Activated CD4-positive, alpha-beta T cell treated with anti-CD3 and anti-CD28 coated beads, Interleukin-2, amount 50 U/mL, for 4 hours (primary cell): ENCODE data around the gene LAMB2.

Source experiments
- DNase-seq, 2 experiments: peaks; one replicate each; pipeline ENCODE4 v3.0.0-alpha.2; 2020

LAMB2 gene

DNA sequence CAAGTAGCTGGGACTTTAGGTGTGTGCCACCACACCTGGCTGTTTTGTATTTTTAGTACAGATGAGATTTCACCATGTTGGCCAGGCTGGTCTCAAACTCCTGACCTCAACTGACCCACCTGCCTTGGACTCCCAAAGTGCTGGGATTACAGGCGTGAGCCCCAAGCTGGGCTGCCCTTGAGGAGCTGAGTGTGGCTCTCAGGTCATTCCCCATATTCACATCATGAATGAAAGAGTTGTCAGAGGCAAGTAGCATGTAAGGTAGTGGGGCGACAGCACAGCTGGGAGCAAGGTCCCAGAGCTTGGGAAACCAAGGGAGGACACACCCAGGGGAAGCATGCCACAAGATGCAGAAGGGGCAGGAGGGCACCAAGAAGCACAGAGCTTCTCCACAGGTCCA lies 28.3 kb upstream of the LAMB2 start:
- DNase-seq = no peak

GRCh38 chr3:49158792-49159191 lies 25.9 kb upstream of the LAMB2 start:
- DNase-seq = no peak

DNA sequence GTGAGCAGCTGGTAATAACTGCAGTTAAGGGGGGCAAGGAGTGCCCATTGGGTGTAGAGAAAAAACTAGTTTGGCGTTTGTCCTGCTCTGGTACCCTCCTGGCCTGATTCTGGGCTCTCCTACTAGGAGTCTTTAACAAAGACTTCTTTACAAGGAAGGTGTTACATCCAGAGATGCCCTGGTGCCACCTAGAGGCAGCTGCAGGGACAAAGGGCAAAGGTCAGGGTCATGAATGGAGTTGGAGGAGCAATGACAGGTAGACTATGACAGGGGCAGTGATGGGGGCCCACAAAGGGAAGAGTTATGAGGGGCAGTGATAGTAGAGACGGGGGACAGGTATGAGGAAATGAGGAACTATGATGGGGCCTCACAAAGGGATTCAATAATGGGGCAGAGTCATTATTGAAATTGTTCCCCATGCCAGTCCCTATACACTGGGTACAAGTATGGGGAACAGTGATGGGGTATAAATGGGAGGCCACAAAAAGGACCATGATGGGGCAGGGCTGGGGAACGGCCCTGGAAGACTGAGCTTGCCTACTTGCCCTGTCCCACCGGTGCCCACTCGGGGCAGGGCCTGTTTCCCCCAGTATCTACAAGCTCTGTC lies 25.4 kb upstream of the LAMB2 start:
- DNase-seq = peak; percentile 62

- DNase-seq = no peak
Observed at GRCh38 chr3:49157289-49157688, 24.4 kb upstream of the LAMB2 start.

DNA sequence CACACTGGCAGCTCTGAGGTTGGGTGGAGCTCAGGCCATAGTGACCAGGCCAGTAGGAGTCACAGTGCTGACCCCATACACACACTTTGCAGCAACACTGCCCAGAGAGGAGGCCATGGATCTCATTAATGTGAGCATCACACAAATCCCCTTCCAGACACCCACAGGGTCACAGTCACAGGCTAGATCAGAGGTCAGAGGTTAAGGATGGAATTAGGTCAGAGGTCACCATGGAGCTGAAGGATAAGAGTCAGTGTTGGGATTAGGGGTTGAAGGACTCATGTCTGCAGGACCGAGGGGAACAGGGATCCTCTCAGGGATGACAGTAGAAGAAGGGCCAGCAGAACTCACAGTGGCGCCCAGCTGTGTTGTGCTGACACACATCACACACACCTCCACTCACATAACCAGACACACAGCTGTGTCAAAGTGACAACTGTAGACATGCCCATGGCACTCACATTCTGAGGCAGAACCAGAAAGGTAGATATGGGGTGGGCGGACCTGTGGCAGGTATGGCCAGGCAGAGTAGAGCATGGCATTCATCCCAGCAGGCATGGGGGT lies 20.6 kb upstream of the LAMB2 start:
- DNase-seq = no peak

- no peak for DNase-seq
Observed at GRCh38 chr3:49151610-49152009, 18.8 kb upstream of the LAMB2 start.

DNA sequence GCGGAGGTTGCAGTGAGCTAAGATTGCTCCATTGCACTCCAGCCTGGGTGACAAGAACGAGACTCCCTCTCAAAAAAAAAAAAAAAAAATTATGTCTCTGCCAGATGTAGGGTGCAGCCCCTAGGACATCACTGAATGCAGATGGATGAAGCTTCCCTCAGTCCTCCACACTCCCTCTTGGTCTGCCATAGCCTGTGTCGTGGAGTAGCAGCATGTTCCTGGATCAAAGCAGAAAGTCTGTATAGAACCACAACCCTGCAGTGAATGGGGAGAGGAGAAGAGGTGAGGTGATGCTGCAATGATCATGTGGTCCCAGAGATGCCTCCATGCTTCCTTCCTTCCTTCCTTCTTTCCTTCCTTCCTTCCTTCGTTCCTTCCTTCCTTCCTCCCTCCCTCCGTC lies 15.3 kb upstream of the LAMB2 start:
- DNase-seq = no peak

GRCh38 chr3:49140080-49140479 lies 7.2 kb upstream of the LAMB2 start:
- DNase-seq = no peak

DNA sequence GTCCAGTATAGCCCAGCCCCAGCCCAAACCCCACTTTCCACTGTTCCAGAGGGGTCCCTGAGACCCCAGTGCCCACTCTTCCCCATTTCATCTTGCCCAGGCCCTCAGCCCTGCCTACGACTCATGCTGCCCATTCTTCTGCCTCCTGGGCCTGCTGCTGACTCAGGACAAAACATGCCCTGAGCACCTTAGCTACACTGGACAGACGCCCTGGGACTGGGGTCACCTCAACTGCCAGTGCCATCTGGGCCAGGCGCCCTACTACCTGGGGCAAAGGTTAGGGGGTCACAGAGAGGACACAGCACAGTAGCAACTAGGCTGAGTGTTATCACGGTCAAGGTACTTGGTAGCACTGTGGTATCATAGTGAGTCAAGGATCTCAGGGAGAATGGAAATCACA lies 2.6 kb upstream of the LAMB2 start:
- no peak for DNase-seq

DNA sequence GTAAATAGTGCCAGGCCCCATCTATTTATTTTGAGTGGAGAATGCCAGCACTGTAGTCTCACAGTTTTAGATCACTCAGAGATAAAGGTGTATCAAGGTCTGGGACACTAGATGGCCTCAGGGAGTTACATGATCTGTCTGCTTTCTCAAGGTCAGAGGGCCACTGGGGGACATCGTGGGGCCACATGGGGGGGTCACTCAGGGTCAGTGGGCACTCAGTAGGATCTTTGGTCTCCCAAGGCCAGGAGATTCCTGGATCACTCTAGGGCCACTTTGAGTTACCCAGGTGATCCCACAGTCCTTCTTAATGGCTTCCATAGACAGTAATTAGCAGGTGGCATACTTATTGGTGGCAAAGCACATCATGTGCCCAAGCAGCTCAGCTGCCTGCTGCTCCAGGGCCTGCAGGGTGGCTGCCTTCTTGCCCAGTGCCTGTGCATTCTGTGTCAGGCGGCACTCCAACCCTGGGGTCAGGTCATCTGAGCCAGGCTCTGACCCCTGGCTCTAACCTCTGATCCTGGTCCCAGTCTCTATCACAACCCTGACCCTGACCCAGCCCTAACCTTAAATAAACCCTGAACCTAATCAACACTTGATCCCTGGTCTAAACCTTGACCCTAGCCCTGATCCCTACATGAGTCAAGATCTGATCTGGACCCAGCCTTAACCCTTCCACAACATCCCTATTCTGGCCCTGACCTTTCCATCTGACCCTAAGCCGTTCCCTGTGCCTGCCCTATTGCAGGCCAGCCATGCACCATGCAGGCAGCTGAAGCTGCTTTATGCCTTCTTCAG lies 1.8 kb upstream of the LAMB2 start:
- DNase-seq = no peak

- DNase-seq = no peak
Observed at GRCh38 chr3:49133226-49133951, 539 bp upstream of the LAMB2 start.

DNA sequence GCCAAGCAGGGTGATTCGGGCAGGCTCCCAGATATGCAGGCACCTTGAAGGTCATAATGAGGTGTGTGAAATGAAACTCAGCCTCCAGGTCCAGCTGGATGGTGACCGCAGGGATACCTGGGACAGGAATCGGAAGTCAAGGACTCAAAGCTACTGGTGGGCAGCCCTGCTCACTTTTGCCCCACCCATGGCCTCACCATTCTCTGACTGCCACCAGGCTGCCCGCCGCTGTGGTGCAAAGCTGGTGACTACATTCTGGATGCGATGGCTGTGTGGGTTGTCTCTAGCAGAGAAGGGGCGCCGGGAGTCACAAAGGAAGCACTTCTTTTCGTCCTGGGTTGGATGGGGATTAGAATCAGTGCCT lies 795 bp downstream of the LAMB2 start:
- DNase-seq = no peak

DNA sequence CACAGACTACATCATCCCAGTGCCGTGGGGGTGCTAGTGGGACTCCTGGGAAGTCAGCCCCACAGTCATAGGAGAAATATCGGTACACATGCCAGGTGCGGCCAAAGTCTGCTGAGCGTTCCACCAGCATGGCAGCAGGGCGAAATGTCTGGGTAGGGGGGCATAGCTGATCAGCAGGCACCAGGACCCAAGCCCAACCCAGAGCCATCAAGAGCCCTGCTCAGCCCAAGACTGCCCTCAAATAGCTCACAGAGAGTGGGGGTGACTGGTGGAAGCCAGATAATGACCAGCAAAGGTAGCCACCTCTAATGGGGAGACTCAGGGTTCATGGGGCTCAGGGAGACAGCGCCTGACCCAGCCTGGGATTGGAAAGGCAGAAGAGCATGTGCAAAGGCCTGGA lies 1.3 kb downstream of the LAMB2 start:
- no peak for DNase-seq

- no peak for DNase-seq
Observed at GRCh38 chr3:49131040-49131439, 1.8 kb downstream of the LAMB2 start.

GRCh38 chr3:49124991-49125670 lies 7.7 kb downstream of the LAMB2 start:
- DNase-seq = no peak

GRCh38 chr3:49124203-49124602 lies 8.6 kb downstream of the LAMB2 start:
- DNase-seq = no peak

DNA sequence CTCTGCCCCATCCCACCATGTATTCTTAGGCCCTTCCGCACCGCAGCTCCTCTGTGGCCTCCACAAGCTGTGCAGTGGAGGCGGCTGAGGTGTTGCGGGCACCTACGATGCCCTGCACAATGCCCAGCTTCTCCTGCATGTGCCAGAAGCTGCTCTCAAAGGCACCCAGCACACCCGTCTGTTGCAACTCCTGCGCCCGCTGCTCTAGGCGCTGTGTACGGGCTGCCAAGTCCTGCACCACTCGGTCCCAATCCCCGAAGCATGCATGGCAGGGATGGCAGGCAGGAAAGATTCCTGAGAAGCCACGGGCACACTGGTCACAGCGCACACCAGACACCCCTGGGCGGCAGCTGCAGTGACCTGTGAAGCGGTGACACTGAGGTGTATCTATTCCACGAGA lies 9.2 kb downstream of the LAMB2 start:
- no peak for DNase-seq

- DNase-seq = no peak
Observed at GRCh38 chr3:49122886-49123545, 9.8 kb downstream of the LAMB2 start.

GRCh38 chr3:49122451-49122850 lies 10.4 kb downstream of the LAMB2 start:
- DNase-seq = no peak

GRCh38 chr3:49122022-49122421 lies 10.8 kb downstream of the LAMB2 start:
- DNase-seq = no peak

DNA sequence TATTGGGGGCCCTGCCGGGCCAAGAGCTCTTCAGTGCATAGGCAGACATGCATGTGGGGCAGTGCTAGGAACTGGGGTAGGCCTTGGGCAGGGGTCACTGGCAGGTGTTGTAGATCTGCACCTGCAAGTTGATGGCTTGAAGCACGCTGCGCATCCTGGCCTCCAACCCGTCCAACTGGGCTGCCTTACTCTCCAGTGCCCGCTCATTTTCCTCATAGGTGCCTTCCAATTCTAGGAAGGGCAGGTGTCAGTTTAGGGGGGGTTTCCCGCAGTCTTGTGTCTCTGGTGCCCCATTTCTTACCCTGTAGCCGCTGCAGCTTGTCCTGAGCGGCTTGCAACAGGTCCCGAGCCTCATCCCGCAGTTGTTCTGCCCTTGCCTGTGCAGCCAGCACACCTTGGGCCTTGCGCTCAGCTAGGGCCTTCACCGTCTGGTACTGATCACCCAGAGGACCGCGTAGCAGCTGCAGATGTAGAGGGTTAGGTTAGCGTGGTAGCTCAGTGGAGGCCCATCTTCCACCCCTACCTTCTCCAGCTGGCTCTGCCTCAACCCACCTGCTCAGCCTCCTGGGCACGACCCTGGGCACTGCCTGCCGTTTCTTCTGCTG lies 11.6 kb downstream of the LAMB2 start:
- DNase-seq = no peak

GRCh38 chr3:49120438-49121131 lies 12.3 kb downstream of the LAMB2 start, which contains the start of gene USP19:
USP19 (minus strand) TSS chr3:49120823; CDS start chr3:49119145, 1,678 bp downstream.
- peak; percentile 91 for DNase-seq
